Keratinocyte (primary cell): ENCODE results near the gene CBLN1. TPM values are rescaled to one million over a fixed set of nuclear protein-coding genes. Genes with fewer than 3 reads are reported as not detected.

Experiments
- DNase-seq: peaks from one replicate; pipeline ENCODE4 v3.0.0-alpha.2; 2011; ENCODE audit warnings: low read depth, missing footprints, low spot score
- FAIRE-seq: peaks from 2 replicates; lab custom pipeline; 2011; peaks lifted over from hg19 to GRCh38; lab: Jason Lieb, UNC
- H2AFZ ChIP-seq: 2 replicates; pipeline ENCODE4 v1.6.0; 2012; ENCODE audit warnings: low read length, control low read depth, inconsistent platforms; ENCODE audit not compliant: control insufficient read depth
- H3K27ac ChIP-seq: 2 replicates; pipeline ENCODE4 v1.5.1; 2011; ENCODE audit warnings: low read length; ENCODE audit not compliant: control insufficient read depth, insufficient read depth
- H3K27me3 ChIP-seq: 3 replicates; pipeline ENCODE4 v1.6.0; 2011; ENCODE audit warnings: low read length; ENCODE audit not compliant: control insufficient read depth, insufficient read depth; ENCODE audit errors: extremely low read depth
- H3K36me3 ChIP-seq, 2 experiments: 2 replicates in 1 of 2; 3 replicates in 1 of 2; pipeline ENCODE4 v1.5.1; 2011; ENCODE audit warnings: low read length in 2 of 2, mild to moderate bottlenecking in 1 of 2; ENCODE audit not compliant: control insufficient read depth in 2 of 2, insufficient read depth in 2 of 2; ENCODE audit errors: extremely low read depth in 1 of 2
- H3K4me1 ChIP-seq: 3 replicates; pipeline ENCODE4 v1.5.1; 2011; ENCODE audit warnings: low read length; ENCODE audit not compliant: control insufficient read depth, insufficient read depth; ENCODE audit errors: extremely low read depth
- H3K4me2 ChIP-seq: 3 replicates; pipeline ENCODE4 v1.6.0; 2011; ENCODE audit warnings: low read depth, low read length; ENCODE audit not compliant: control insufficient read depth, insufficient read depth; ENCODE audit errors: extremely low read depth
- H3K4me3 ChIP-seq, 3 experiments: fragments of 200-600 bp in 1 of 3; sonication (generic) in 1 of 3; 2 replicates in 2 of 3; 3 replicates in 1 of 3; pipeline ENCODE4 v1.5.1; 2011 to 2016; ENCODE audit warnings: low read length in 3 of 3, mild to moderate bottlenecking in 3 of 3, control low read depth in 2 of 3, inconsistent platforms in 1 of 3, low read depth in 1 of 3, mixed read lengths in 1 of 3, mixed run types in 1 of 3, moderate library complexity in 1 of 3; ENCODE audit not compliant: control insufficient read depth in 2 of 3, insufficient read depth in 2 of 3; ENCODE audit errors: extremely low read depth in 1 of 3
- H3K79me2 ChIP-seq: 2 replicates; pipeline ENCODE4 v1.6.0; 2012; ENCODE audit warnings: low read length; ENCODE audit not compliant: control insufficient read depth, insufficient read depth
- H3K9ac ChIP-seq: 3 replicates; pipeline ENCODE4 v1.6.0; 2011; ENCODE audit warnings: low read length; ENCODE audit not compliant: control insufficient read depth, insufficient read depth; ENCODE audit errors: extremely low read depth
- H3K9me1 ChIP-seq: 3 replicates; pipeline ENCODE4 v1.6.0; 2011; ENCODE audit warnings: low read length; ENCODE audit not compliant: control insufficient read depth, insufficient read depth; ENCODE audit errors: extremely low read depth
- H3K9me3 ChIP-seq: 2 replicates; pipeline ENCODE4 v1.5.1; 2012; ENCODE audit warnings: low read depth, low read length; ENCODE audit not compliant: control insufficient read depth
- H4K20me1 ChIP-seq: 3 replicates; pipeline ENCODE4 v1.6.0; 2011; ENCODE audit warnings: low read length; ENCODE audit not compliant: control insufficient read depth, insufficient read depth; ENCODE audit errors: extremely low read depth
- CTCF ChIP-seq, 3 experiments: IDR thresholded peaks in 1 of 3; conservative IDR thresholded peaks in 1 of 3; optimal IDR thresholded peaks in 1 of 3; 2 replicates in 2 of 3; 3 replicates in 1 of 3; pipeline versions ENCODE3 to v1.5.1; 2011; ENCODE audit warnings: low read length in 3 of 3, mild to moderate bottlenecking in 3 of 3, moderate library complexity in 2 of 3, control low read depth in 1 of 3, inconsistent platforms in 1 of 3; ENCODE audit not compliant: insufficient read depth in 2 of 3; ENCODE audit errors: extremely low read depth in 1 of 3
- EZH2 ChIP-seq: IDR thresholded peaks from one replicate; pipeline ENCODE4 v1.6.1; 2012; ENCODE audit warnings: inconsistent platforms, mild to moderate bottlenecking, low read length, moderate library complexity
- dilution Hi-C: fragments of 300-500 bp; cut with MboI; formaldehyde crosslinking; loops from one replicate; pipeline ENCODE4 v1.7.0; 2020; ENCODE audit warnings: low sequenced_read_pairs; ENCODE audit not compliant: extremely low pct_ligation_motif_present
- polyA plus RNA-seq, 5 experiments: library from polyadenylated mRNA; depleted of rRNA in 3 of 5; stranded (reverse) in 3 of 5; stranded (forward) in 1 of 5; unstranded in 1 of 5; fragments of >200 nt; gene quantifications; 1 replicate in 1 of 5; 2 replicates in 3 of 5; 3 replicates in 1 of 5; pipeline versions ENCODE4 v1.2.1 to v1.2.3, GENCODE V29; 2011 to 2012; ENCODE audit warnings: missing spikeins in 2 of 5, low read depth in 1 of 5, low replicate concordance in 1 of 5

CBLN1 gene
- polyA plus RNA-seq, 1 donor (not counting 4 experiments of a cell fraction or from before 2014, with no cell fraction given) = not detected

DNA sequence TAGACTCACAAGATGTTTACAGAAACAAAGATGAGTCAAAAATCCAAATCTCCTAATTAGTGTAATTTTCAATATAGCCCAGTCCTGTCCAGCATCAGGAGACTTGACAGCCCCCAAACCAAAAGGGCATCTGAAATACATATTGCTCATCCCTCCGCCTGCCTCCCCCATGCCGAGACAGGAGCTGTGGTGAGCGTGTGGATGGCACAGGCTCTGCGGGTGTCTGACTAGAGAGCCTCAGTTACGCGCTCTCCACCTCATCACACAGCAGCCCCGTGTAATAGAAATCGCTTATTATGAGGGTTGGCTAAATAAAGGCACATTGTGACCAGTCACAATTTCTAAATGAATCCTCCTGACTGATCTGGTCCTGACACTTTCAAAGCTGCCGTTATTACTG, 43.1 kb upstream of the CBLN1 start:
- Histone ChIP-seq H3K27ac (no peak overlapping the region), H3K79me2 (no peaks in the 10 kb centered on the region), H3K9me3 (no peaks in the 10 kb centered on the region), H3K36me3 (no peaks in the 10 kb centered on the region), H3K9me1 (no peaks in the 10 kb centered on the region), H3K27me3 (no peaks in the 10 kb centered on the region), H3K9ac (no peak overlapping the region), H3K4me3 (no peak overlapping the region), H4K20me1 (no peaks in the 10 kb centered on the region), H3K4me2 (no peak overlapping the region), H3K4me1 (no peaks in the 10 kb centered on the region), H2AFZ (no peak overlapping the region)
- no peak for TF ChIP-seq CTCF (optimal IDR thresholded peaks at IDR 0.05 in 1 of 3, IDR thresholded peaks at IDR 0.05 in 1 of 3, conservative IDR thresholded peaks at IDR 0.05 in 1 of 3; ENCODE audit: extremely low read depth in 1 of 3, insufficient read depth in 2 of 3, low read length in 3 of 3)
- TF ChIP-seq EZH2 = no peak
- no peak for DNase-seq
- dilution Hi-C loops = no loop called here
- FAIRE-seq = no peak

- Histone ChIP-seq H3K4me1 (no peaks in the 10 kb centered on the region), H3K9ac (no peak overlapping the region), H3K27ac (no peak overlapping the region), H3K9me3 (no peaks in the 10 kb centered on the region), H3K4me3 (no peak overlapping the region), H4K20me1 (no peaks in the 10 kb centered on the region), H2AFZ (no peak overlapping the region), H3K27me3 (no peaks in the 10 kb centered on the region), H3K79me2 (no peaks in the 10 kb centered on the region), H3K36me3 (no peaks in the 10 kb centered on the region), H3K4me2 (no peak overlapping the region), H3K9me1 (no peaks in the 10 kb centered on the region)
- TF ChIP-seq EZH2 (no peak), CTCF (optimal IDR thresholded peaks at IDR 0.05 in 1 of 3, IDR thresholded peaks at IDR 0.05 in 1 of 3, conservative IDR thresholded peaks at IDR 0.05 in 1 of 3; ENCODE audit: extremely low read depth in 1 of 3, insufficient read depth in 2 of 3, low read length in 3 of 3) (no peak)
- DNase-seq (no peak), FAIRE-seq (no peak)
- dilution Hi-C loops = no loop called here
Observed at GRCh38 chr16:49315602-49316001, 34.0 kb upstream of the CBLN1 start.
